ENCODE results near the gene NDOR1. TPM values are rescaled to one million over a fixed set of nuclear protein-coding genes. Genes with fewer than 3 reads are reported as not detected.
"Not testable (repeated sequence)": the region's sequence is repeated elsewhere in the genome, so short reads cannot be mapped to it uniquely, and the experiment has no call there.

The NDOR1 gene
- total RNA-seq, 2 experiments from 2014 or later, result 27.0 to 27.8 TPM

DNA sequence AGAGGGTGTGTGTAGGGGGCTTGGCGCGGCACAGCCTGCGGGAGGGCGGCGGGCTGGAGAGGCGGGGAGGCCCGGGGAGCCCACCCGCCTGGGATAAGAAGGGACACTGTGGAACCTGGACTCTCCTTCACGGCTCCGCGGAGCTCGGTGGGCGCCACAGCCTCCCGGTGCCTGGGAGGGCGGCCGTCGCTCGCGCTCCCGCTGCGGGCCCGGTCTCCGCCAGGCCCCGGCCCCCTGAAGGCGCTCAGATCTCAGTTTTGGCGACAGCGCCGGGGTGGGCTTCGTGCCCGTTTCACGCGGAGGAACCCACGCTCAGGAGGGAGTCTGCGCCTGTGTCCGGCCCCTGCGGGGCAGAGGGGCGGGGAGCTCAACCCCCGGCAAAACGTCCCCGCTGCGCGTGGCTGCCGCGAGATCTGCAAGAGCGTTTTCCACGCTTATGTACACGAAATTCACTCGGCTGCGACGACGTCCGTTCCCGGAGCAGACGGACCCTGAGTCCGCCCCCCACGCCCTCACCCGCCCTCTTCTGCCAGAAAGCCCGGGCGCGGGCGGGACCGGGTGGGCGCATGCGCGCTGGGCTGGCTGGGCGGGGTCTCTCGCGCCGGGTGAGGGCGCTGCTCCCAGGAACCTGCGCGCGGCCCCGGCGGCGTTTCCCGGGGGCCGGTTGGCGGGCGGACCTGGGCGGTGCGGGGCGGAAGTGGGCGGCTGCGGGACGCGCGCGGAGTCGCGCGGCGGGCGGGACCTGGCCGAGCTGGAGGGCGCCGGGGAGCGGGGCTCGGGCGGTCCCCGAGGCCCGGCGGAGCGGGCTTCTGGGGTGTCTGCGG lies 49.3 kb downstream of the NDOR1 start, which contains the start of gene NELFB:
NELFB (plus strand) TSS at position 704 of the 824 bp plus-strand sequence.
- ATAC-seq, result peak; percentile 94
- Mint-ChIP-seq H3K4me3 (peak within 1 kb of the TSS; percentile 87), H3K27ac (peak within 1 kb of the TSS; percentile 81), H3K9me3 (ENCODE audit: low read depth) (no peaks in the 10 kb centered on the region), H3K27me3 (no peaks in the 10 kb centered on the region), H3K4me1 (peaks cover 18% of the 10 kb centered on the region), H3K36me3 (ENCODE audit: low read depth) (peaks cover 9% of the 10 kb centered on the region)
- intact Hi-C loops (cut with DNase I, micrococcal nuclease), result loop anchor here (1.0 to 2.0 kb wide), 11 partner anchors 14 to 772 kb away; partner anchors contain the start of genes TUBB4B (in 2 of the 2), ANAPC2 (in 1 of the 2), EXD3 (in 1 of the 2) and FBXW5 (in 1 of the 2)
- CTCF ChIA-PET, result interaction anchor here (0.6 to 1.5 kb wide), 5 partner anchors 12 to 501 kb away, joined by 3 to 6 read pairs (median 5); partner anchors contain the start of genes EXD3, NOXA1 and TPRN
- POLR2A ChIA-PET, result interaction anchor here (1.2 to 3.2 kb wide), 4 partner anchors 11 to 51 kb away, joined by 3 to 31 read pairs (median 9); partner anchors contain the start of gene TUBB4B
- DNase-seq, result peak; percentile 97

DNA sequence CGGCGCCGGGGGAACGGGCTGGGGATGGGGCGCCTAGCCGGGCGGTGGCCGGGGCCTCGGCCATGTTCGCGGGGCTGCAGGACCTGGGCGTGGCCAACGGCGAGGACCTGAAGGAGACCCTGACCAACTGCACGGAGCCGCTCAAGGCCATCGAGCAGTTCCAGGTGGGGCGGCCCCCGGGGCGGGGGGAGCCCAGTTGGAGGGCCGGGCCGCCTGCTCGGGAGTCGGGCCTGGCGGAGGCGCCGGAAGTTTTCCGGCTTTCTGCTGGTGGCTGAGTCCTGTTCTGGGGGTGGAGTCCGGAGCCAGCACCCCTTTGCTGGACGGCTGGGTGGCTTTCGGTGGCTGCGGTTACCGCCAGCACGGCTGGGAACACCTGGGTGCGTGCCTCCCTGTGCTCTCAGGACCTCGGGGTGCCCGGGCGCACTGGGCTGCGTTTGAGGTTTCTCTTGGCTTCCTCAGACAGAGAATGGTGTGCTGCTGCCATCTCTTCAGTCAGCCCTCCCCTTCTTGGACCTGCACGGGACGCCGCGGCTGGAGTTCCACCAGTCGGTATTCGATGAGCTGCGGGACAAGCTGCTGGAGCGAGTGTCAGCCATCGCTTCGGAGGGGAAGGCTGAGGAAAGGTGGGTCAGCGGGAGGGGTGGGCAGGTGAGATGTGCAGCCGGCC lies 50.1 kb downstream of the NDOR1 start:
- Mint-ChIP-seq H3K4me1 (peaks cover 18% of the 10 kb centered on the region), H3K4me3 (peak overlapping the region; percentile 87), H3K27ac (peak overlapping the region; percentile 81), H3K9me3 (ENCODE audit: low read depth) (no peaks in the 10 kb centered on the region), H3K36me3 (ENCODE audit: low read depth) (peaks cover 9% of the 10 kb centered on the region), H3K27me3 (no peaks in the 10 kb centered on the region)
- DNase-seq (peak; percentile 55), ATAC-seq (no peak)
- CTCF ChIA-PET, result interaction anchor here (0.6 to 1.5 kb wide), 7 partner anchors 10 to 502 kb away, joined by 3 to 6 read pairs (median 3); partner anchors contain the start of gene TPRN
- POLR2A ChIA-PET, result interaction anchor here (0.7 to 3.2 kb wide), 6 partner anchors 12 to 51 kb away, joined by 3 to 31 read pairs (median 5); partner anchors contain the start of gene TUBB4B
- intact Hi-C loops (cut with DNase I, micrococcal nuclease), result loop anchor here (1.0 to 2.0 kb wide), 11 partner anchors 14 to 773 kb away; partner anchors contain the start of genes TUBB4B (in 2 of the 2), ANAPC2 (in 1 of the 2), EXD3 (in 1 of the 2) and FBXW5 (in 1 of the 2)

DNA sequence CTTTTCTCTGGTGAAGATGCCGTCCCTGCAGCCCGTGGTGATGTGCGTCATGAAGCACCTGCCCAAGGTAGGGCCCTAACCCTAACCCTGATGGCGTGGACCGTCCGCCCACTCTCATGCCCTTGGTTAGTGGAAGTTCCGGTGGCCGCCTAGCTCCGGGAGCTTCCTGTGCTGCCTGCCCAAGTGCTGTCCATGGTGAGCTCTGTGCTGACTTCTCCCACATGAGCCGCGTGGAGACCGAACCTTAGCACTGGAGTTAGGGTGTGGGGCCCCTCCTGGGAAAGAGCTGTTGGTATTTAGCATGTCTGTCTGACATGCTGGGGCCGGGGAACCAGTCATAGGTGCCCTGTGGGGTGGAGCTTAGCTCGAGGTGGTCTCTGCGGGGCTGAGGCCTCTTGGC lies 50.9 kb downstream of the NDOR1 start:
- ChIA-PET POLR2A (interaction anchor here (0.7 to 1.6 kb wide), 2 partner anchors 14 to 16 kb away, joined by 3 to 5 read pairs; partner anchors contain the start of gene TUBB4B), CTCF (interaction anchor here (0.5 to 1.4 kb wide), 8 partner anchors 9 to 489 kb away, joined by 3 to 5 read pairs (median 3); no protein-coding TSS in a partner anchor)
- Mint-ChIP-seq H3K4me3 (peak overlapping the region; percentile 87), H3K27me3 (no peaks in the 10 kb centered on the region), H3K36me3 (ENCODE audit: low read depth) (peaks cover 9% of the 10 kb centered on the region), H3K27ac (no peak overlapping the region), H3K9me3 (ENCODE audit: low read depth) (no peaks in the 10 kb centered on the region), H3K4me1 (peaks cover 18% of the 10 kb centered on the region)
- no peak for ATAC-seq
- intact Hi-C loops (cut with DNase I, micrococcal nuclease), result no loop called here
- DNase-seq, result no peak

GRCh38 chr9:137256856-137257255 lies 51.4 kb downstream of the NDOR1 start:
- Mint-ChIP-seq H3K9me3 (ENCODE audit: low read depth) (no peaks in the 10 kb centered on the region), H3K4me3 (peak overlapping the region; percentile 87), H3K27me3 (no peaks in the 10 kb centered on the region), H3K36me3 (ENCODE audit: low read depth) (peaks cover 12% of the 10 kb centered on the region), H3K4me1 (peaks cover 18% of the 10 kb centered on the region), H3K27ac (no peak overlapping the region)
- DNase-seq (no peak), ATAC-seq (no peak)
- ChIA-PET CTCF (interaction anchor here (0.6 to 1.4 kb wide), 4 partner anchors 9 to 403 kb away, joined by 3 to 5 read pairs (median 4); no protein-coding TSS in a partner anchor), POLR2A (interaction anchor here (1.6 kb wide), 1 partner anchor 16 kb away, joined by 5 read pairs; the partner anchor contains the start of gene TUBB4B)
- intact Hi-C loops (cut with DNase I, micrococcal nuclease), result no loop called here

- peaks cover 16% of the 10 kb centered on the region for H3K36me3 Mint-ChIP-seq (ENCODE audit: low read depth)
These were observed 56.8 kb downstream of the NDOR1 start for GRCh38 chr9:137262173-137262908.

DNA sequence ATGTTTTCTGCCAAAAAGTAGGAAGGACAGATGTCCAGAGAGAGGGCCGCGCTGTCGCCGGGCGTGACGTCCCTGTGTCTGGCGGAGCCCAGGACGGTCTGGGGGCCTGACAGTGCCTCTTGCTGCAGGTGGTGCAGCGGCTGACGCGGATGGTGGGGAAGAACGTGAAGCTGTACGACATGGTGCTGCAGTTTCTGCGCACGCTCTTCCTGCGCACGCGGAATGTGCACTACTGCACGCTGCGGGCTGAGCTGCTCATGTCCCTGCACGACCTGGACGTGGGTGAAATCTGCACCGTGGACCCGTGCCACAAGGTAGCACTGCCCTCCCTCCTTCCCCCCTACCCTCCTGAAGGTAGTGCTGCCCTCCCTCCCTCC lies 57.4 kb downstream of the NDOR1 start:
- H3K27me3 Mint-ChIP-seq, result no peaks in the 10 kb centered on the region
- no peaks in the 10 kb centered on the region for H3K4me1 Mint-ChIP-seq
- DNase-seq (no peak), ATAC-seq (no peak)
- ChIA-PET POLR2A (no interaction called here), CTCF (no interaction called here)
- no peaks in the 10 kb centered on the region for H3K9me3 Mint-ChIP-seq (ENCODE audit: low read depth)
- H3K36me3 Mint-ChIP-seq (ENCODE audit: low read depth), result peaks cover 21% of the 10 kb centered on the region
- intact Hi-C loops (cut with DNase I, micrococcal nuclease), result no loop called here
- H3K27ac Mint-ChIP-seq, result no peak overlapping the region
- no peak overlapping the region for H3K4me3 Mint-ChIP-seq

More at GRCh38 chr9:137262173-137262908, 56.8 kb downstream of the NDOR1 start:
- H3K27me3 Mint-ChIP-seq; DNase-seq; POLR2A ChIA-PET; H3K4me3 Mint-ChIP-seq; H3K9me3 Mint-ChIP-seq (ENCODE audit: low read depth); intact Hi-C loops (cut with DNase I, micrococcal nuclease); H3K4me1 Mint-ChIP-seq; ATAC-seq; H3K27ac Mint-ChIP-seq: not testable (repeated sequence)
- CTCF ChIA-PET, result interaction anchor here (0.6 to 1.3 kb wide), 2 partner anchors 26 to 343 kb away, joined by 3 to 6 read pairs; no protein-coding TSS in a partner anchor

DNA sequence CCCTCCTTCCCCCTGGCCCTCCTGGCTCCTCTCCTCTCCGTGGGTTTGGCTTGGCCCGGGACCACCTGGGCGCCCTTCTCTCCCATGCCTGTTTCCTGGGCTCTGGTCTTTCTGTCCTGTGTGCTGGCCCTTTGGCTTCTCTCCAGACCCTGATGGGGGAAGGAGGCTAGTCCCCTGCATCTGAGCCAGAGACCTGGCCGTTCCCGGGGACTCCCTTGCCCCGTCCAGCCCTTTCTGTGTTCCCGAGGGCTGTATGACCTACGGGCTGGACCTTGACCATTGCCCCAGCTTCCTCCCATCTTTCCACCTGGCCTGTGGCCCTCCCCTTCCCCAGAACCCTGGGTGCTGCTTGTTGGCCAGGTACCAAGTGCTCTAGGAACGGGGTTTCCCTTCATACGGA lies 58.0 kb downstream of the NDOR1 start:
- CTCF ChIA-PET, result interaction anchor here (0.7 kb wide), 1 partner anchor 23 kb away, joined by 3 read pairs; no protein-coding TSS in a partner anchor
- no peaks in the 10 kb centered on the region for H3K4me1 Mint-ChIP-seq
- no peaks in the 10 kb centered on the region for H3K9me3 Mint-ChIP-seq (ENCODE audit: low read depth)
- POLR2A ChIA-PET, result no interaction called here
- H3K27ac Mint-ChIP-seq, result no peak overlapping the region
- no peak overlapping the region for H3K4me3 Mint-ChIP-seq
- DNase-seq (no peak), ATAC-seq (no peak)
- no peaks in the 10 kb centered on the region for H3K27me3 Mint-ChIP-seq
- H3K36me3 Mint-ChIP-seq (ENCODE audit: low read depth), result peaks cover 24% of the 10 kb centered on the region
- intact Hi-C loops (cut with DNase I, micrococcal nuclease), result no loop called here

- ChIA-PET CTCF (no interaction called here), POLR2A (no interaction called here)
- Mint-ChIP-seq H3K27me3 (no peaks in the 10 kb centered on the region), H3K4me1 (no peaks in the 10 kb centered on the region), H3K4me3 (no peak overlapping the region), H3K27ac (no peak overlapping the region), H3K36me3 (ENCODE audit: low read depth) (peaks cover 29% of the 10 kb centered on the region), H3K9me3 (ENCODE audit: low read depth) (no peaks in the 10 kb centered on the region)
- intact Hi-C loops (cut with DNase I, micrococcal nuclease), result no loop called here
- ATAC-seq, result no peak
- no peak for DNase-seq
These were observed 58.6 kb downstream of the NDOR1 start for GRCh38 chr9:137264067-137264466.

DNA sequence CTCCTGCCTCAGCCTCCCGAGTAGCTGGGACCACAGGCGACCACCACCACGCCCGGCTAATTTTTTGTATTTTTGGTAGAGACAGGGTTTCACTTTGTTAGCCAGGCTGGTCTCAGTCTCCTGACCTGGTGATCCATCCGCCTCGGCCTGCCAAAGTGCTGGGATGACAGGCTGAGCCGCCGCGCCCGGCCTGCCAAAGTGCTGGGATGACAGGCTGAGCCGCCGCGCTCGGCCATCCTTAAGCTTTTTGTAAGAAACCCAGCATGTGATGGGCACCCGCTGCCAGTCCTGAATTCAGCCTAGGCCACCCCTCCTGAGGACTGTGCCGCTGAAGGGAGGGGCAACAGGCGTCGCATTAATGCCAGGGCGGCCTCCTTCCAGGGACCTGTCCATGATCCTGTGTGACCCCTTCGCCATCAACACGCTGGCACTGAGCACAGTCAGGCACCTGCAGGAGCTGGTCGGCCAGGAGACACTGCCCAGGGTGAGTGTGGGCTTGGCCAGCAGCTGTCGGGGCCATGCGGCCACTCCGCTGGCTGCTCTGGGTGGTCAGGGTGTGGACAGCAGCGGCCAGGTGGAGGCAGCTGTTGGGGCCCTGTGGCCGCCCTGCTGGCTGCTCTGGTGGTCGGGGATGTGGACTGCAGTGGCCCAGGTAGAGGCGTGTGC lies 60.1 kb downstream of the NDOR1 start:
- DNase-seq, result no peak
- H3K4me3 Mint-ChIP-seq, result no peak overlapping the region
- intact Hi-C loops (cut with DNase I, micrococcal nuclease), result no loop called here
- H3K27ac Mint-ChIP-seq, result no peak overlapping the region
- no peak for ATAC-seq
- H3K9me3 Mint-ChIP-seq (ENCODE audit: low read depth), result no peaks in the 10 kb centered on the region
- H3K4me1 Mint-ChIP-seq, result no peaks in the 10 kb centered on the region
- H3K36me3 Mint-ChIP-seq (ENCODE audit: low read depth), result peaks cover 38% of the 10 kb centered on the region
- no peaks in the 10 kb centered on the region for H3K27me3 Mint-ChIP-seq
- ChIA-PET POLR2A (no interaction called here), CTCF (interaction anchor here (0.6 to 1.4 kb wide), 3 partner anchors 9 to 57 kb away, joined by 4 read pairs; no protein-coding TSS in a partner anchor)

- POLR2A ChIA-PET, result no interaction called here
- DNase-seq (no peak), ATAC-seq (no peak)
- H3K36me3 Mint-ChIP-seq (ENCODE audit: low read depth), result peaks cover 38% of the 10 kb centered on the region
- intact Hi-C loops (cut with DNase I, micrococcal nuclease), result no loop called here
- no peaks in the 10 kb centered on the region for H3K9me3 Mint-ChIP-seq (ENCODE audit: low read depth)
- H3K4me3 Mint-ChIP-seq, result no peak overlapping the region
- no peak overlapping the region for H3K27ac Mint-ChIP-seq
- peaks cover 4% of the 10 kb centered on the region for H3K4me1 Mint-ChIP-seq
- H3K27me3 Mint-ChIP-seq, result no peaks in the 10 kb centered on the region
- CTCF ChIA-PET, result interaction anchor here (0.6 to 1.4 kb wide), 2 partner anchors 10 to 49 kb away, joined by 4 read pairs; no protein-coding TSS in a partner anchor
These were observed 60.6 kb downstream of the NDOR1 start for GRCh38 chr9:137266162-137266527.
